HepG2 (cell line): ENCODE results near the gene MTSS2. TPM values are rescaled to one million over a fixed set of nuclear protein-coding genes. Genes with fewer than 3 reads are reported as not detected.

ENCODE experiments used
- ATAC-seq: fragments of 200-7000 bp; cut with Tn5 transposase; 3 replicates; pipeline ENCODE4 v1.9.1; 2020; ENCODE audit warnings: mild to moderate bottlenecking, moderate library complexity
- BruUV-seq: library from RNA; stranded (reverse); fragments of 400-500 nt; replicated peaks from 2 replicates; lab custom pipeline; 2021; lab: Mats Ljungman, UMichigan
- CTCF ChIA-PET: fragments of 300-600 bp; formaldehyde crosslinking; extraction: SDS; loops from one replicate; lab custom pipeline; 2021; ENCODE audit warnings: low total read pairs, inconsistent platforms, low intra/inter-chr PET ratio; lab: Yijun Ruan, JAX
- POLR2A ChIA-PET: fragments of 350-600 bp; sonication (Branson Sonifier 250); formaldehyde crosslinking; loops from one replicate; lab custom pipeline; 2020; ENCODE audit warnings: antibody characterized with exemption, inconsistent platforms; lab: Yijun Ruan, JAX
- DNase-seq: peaks from one replicate; pipeline ENCODE4 v3.0.0-alpha.2; 2015; ENCODE audit warnings: low spot score
- FAIRE-seq: peaks from 3 replicates; lab custom pipeline; 2011; peaks lifted over from hg19 to GRCh38; lab: Jason Lieb, UNC
- H2AFZ ChIP-seq: one replicate; pipeline ENCODE4 v1.6.1; 2011; ENCODE audit warnings: low read length, inconsistent platforms
- H3K27ac ChIP-seq: fragments of 300-600 bp; 3 replicates; pipeline ENCODE4 v1.8.0; 2011; ENCODE audit warnings: mixed run types, mild to moderate bottlenecking, mixed read lengths, low read length, inconsistent platforms; ENCODE audit not compliant: insufficient read depth; ENCODE audit errors: extremely low read length
- H3K27me3 ChIP-seq, 2 experiments: fragments of 200-600 bp in 1 of 2; 2 replicates in 1 of 2; 3 replicates in 1 of 2; pipeline versions ENCODE4 v1.6.0 to v1.8.0; 2011; ENCODE audit warnings: low read length in 2 of 2, mild to moderate bottlenecking in 2 of 2, moderate library complexity in 2 of 2, inconsistent platforms in 1 of 2; ENCODE audit not compliant: insufficient read depth in 2 of 2, control insufficient read depth in 1 of 2
- H3K36me3 ChIP-seq, 2 experiments: fragments of 200-600 bp in 1 of 2; replicated peaks in 1 of 2; 2 replicates in 1 of 2; 3 replicates in 1 of 2; pipeline versions ENCODE4 v1.5.1 to v1.8.0; 2011; ENCODE audit warnings: low read length in 2 of 2, inconsistent platforms in 1 of 2; ENCODE audit not compliant: insufficient read depth in 2 of 2, control insufficient read depth in 1 of 2
- H3K4me1 ChIP-seq: 2 replicates; pipeline ENCODE4 v1.5.1; 2012; ENCODE audit warnings: low read length, inconsistent platforms; ENCODE audit not compliant: insufficient read depth
- H3K4me2 ChIP-seq: 2 replicates; pipeline ENCODE4 v1.6.0; 2011; ENCODE audit warnings: low read depth, low read length, inconsistent platforms
- H3K4me3 ChIP-seq, 3 experiments: fragments of 200-600 bp in 1 of 3; sonication (generic), shearing (Covaris generic) in 1 of 3; replicated peaks in 1 of 3; 2 replicates each; pipeline ENCODE4 v1.5.1; 2011 to 2016; ENCODE audit warnings: low read length in 3 of 3, inconsistent platforms in 2 of 3, low read depth in 2 of 3, mild to moderate bottlenecking in 2 of 3, control low read depth in 1 of 3, mixed read lengths in 1 of 3; ENCODE audit not compliant: insufficient read depth in 1 of 3
- H3K79me2 ChIP-seq: one replicate; pipeline ENCODE4 v1.6.1; 2011; ENCODE audit warnings: low read length, inconsistent platforms; ENCODE audit not compliant: insufficient read depth
- H3K9ac ChIP-seq: 2 replicates; pipeline ENCODE4 v1.6.0; 2011; ENCODE audit warnings: mild to moderate bottlenecking, low read depth, low read length, inconsistent platforms; ENCODE audit not compliant: insufficient read depth
- H3K9me3 ChIP-seq: 2 replicates; pipeline ENCODE4 v1.5.1; 2012; ENCODE audit warnings: mild to moderate bottlenecking, low read length
- H4K20me1 ChIP-seq: 2 replicates; pipeline ENCODE4 v1.6.0; 2011; ENCODE audit warnings: inconsistent platforms, mild to moderate bottlenecking, low read length, moderate library complexity; ENCODE audit not compliant: insufficient read depth
- GRHL1 ChIP-seq: sonication (generic); formaldehyde crosslinking; conservative IDR thresholded peaks from 2 replicates; pipeline ENCODE4 v1.8.0; 2022; ENCODE audit warnings: missing genetic modification reagents
- IRX3 ChIP-seq: sonication (generic); formaldehyde crosslinking; IDR thresholded peaks from 2 replicates; pipeline ENCODE4 v1.8.1; 2023; ENCODE audit warnings: mild to moderate bottlenecking, low read depth, missing genetic modification reagents, borderline replicate concordance
- NFE2L2 ChIP-seq: fragments of 150-350 bp; IDR thresholded peaks from 2 replicates; pipeline ENCODE4 v1.6.1; 2014; ENCODE audit warnings: low read length
- POLR2AphosphoS5 ChIP-seq: IDR thresholded peaks from 2 replicates; pipeline ENCODE4 v1.6.1; 2012; ENCODE audit warnings: low read depth, low read length
- POLR2G ChIP-seq: fragments of 200-400 bp; formaldehyde crosslinking; IDR thresholded peaks from 2 replicates; pipeline ENCODE4 v1.6.1; 2018; ENCODE audit warnings: mild to moderate bottlenecking, low read depth, low read length, moderate library complexity
- RBM22 ChIP-seq: fragments of 200-400 bp; formaldehyde crosslinking; optimal IDR thresholded peaks from 2 replicates; pipeline ENCODE3; 2017; ENCODE audit warnings: mild to moderate bottlenecking, low read length, moderate library complexity
- SIX4 ChIP-seq: sonication (generic); formaldehyde crosslinking; IDR thresholded peaks from 2 replicates; pipeline ENCODE4 v1.4.0; 2020; ENCODE audit warnings: missing genetic modification reagents
- SSRP1 ChIP-seq: IDR thresholded peaks from 2 replicates; pipeline ENCODE4 v1.6.1; 2016; ENCODE audit warnings: control low read depth
- ZBTB3 ChIP-seq: sonication (generic); formaldehyde crosslinking; IDR thresholded peaks from 2 replicates; pipeline ENCODE4 v1.4.0; 2020; ENCODE audit warnings: low read depth, mild to moderate bottlenecking, moderate library complexity, missing genetic modification reagents, borderline replicate concordance
- WGBS: methylation state at CpG from one replicate; pipeline ENCODE4 v1.1.6; 2017; ENCODE audit warnings: low lambda C conversion rate; 5-methylcytosine and 5-hydroxymethylcytosine counted together
- in situ Hi-C: cut with HindIII; loops from 2 replicates; pipeline ENCODE4 v1.10.0; 2017; ENCODE audit warnings: low pct_unique_long_range_greater_than_20kb; ENCODE audit not compliant: extremely low pct_ligation_motif_present
- intact Hi-C: fragments of 100-400 bp; cut with micrococcal nuclease; formaldehyde crosslinking; loops from one replicate; pipeline ENCODE4 v1.10.0; 2022; ENCODE audit not compliant: unreplicated experiment
- polyA plus RNA-seq, 8 experiments: library from polyadenylated mRNA; depleted of rRNA in 3 of 8; stranded (reverse) in 7 of 8; unstranded in 1 of 8; fragments of >200 nt; fragmentation: Illumina TruSeq in 4 of 8; extraction: Trizol in 4 of 8; gene quantifications; 2 replicates each; pipeline versions ENCODE4 v1.2.1 to v1.2.3, GENCODE V29; 2011 to 2016; ENCODE audit warnings: low read depth in 4 of 8, missing spikeins in 1 of 8, mixed read lengths in 1 of 8; ENCODE audit not compliant: insufficient read depth in 1 of 8
- total RNA-seq, 5 experiments: library from RNA; depleted of rRNA; stranded (reverse); fragments of >200 nt; fragmentation: Illumina TruSeq; extraction: Trizol; gene quantifications; 2 replicates each; pipeline ENCODE4 v1.2.3, GENCODE V29; 2016; ENCODE audit warnings: low read depth in 1 of 5

MTSS2 gene
- total and polyA plus RNA-seq, 2 of the 13 experiments (the other 11 are each of a cell fraction or from before 2014, with no cell fraction given): 132 to 242 TPM

GRCh38 chr16:70676675-70677498, 9.0 kb downstream of the MTSS2 start:
- no peak for FAIRE-seq
- Histone ChIP-seq H3K4me3 (no peak overlapping the region), H3K9ac (no peak overlapping the region), H3K79me2 (peaks cover 29% of the 10 kb centered on the region), H3K4me2 (no peak overlapping the region), H2AFZ (no peak overlapping the region), H3K27ac (peak overlapping the region; percentile 20), H3K4me1 (peaks cover 18% of the 10 kb centered on the region), H3K9me3 (no peaks in the 10 kb centered on the region), H4K20me1 (peaks cover 6% of the 10 kb centered on the region; the same call in 1 of the 2 replicates), H3K27me3 (no peaks in the 10 kb centered on the region), H3K36me3 (peaks cover 67 to 88% of the 10 kb centered on the region in 2 experiments)
- 96% methylated on average over 9 of the region's 14 CpGs for WGBS
- in situ Hi-C loops: no loop called here
- no peak for ATAC-seq
- POLR2A ChIA-PET: interaction anchor here (1.2 to 18.7 kb wide), 3 partner anchors 9 to 49 kb away, joined by 3 to 536 read pairs (median 3); no protein-coding TSS in a partner anchor
- intact Hi-C loops: no loop called here
- BruUV-seq: no TSS peak
- DNase-seq: no peak
- CTCF ChIA-PET: no interaction called here
- TF ChIP-seq POLR2AphosphoS5: 0 out of 2 replicates have a peak, but pooled peaks have one; percentile 3
- no peak for TF ChIP-seq ZBTB3 (CRISPR knock-in tag)
- TF ChIP-seq RBM22: peak; percentile 40
- 0 out of 2 replicates have a peak, but pooled peaks have one; percentile 24 for TF ChIP-seq POLR2G
- TF ChIP-seq IRX3 (CRISPR knock-in tag): no peak
- no peak for TF ChIP-seq GRHL1 (CRISPR knock-in tag)
- TF ChIP-seq NFE2L2: peak; percentile 7; the same call in 1 of the 2 replicates
- 0 out of 2 replicates have a peak, but pooled peaks have one; percentile 32 for TF ChIP-seq SSRP1
- no peak for TF ChIP-seq SIX4 (CRISPR knock-in tag)
- TF ChIP-seq, all 625 proteins: peak for 5
